HL-60 (cell line): ENCODE measurements around the gene TIMP3.

Experiments
- GABPA ChIP-seq: IDR thresholded peaks from 2 replicates; pipeline ENCODE4 v1.6.1; 2012; ENCODE audit warnings: low read depth
- POLR2AphosphoS5 ChIP-seq: IDR thresholded peaks from 2 replicates; pipeline ENCODE4 v1.6.1; 2012; ENCODE audit warnings: low read depth
- SPI1 ChIP-seq: IDR thresholded peaks from 2 replicates; pipeline ENCODE4 v1.6.1; 2012; ENCODE audit warnings: low read depth, mild to moderate bottlenecking, borderline replicate concordance
- TF ChIP-seq, protein P1 (sequence below): IDR thresholded peaks from 2 replicates; pipeline ENCODE4 v1.6.1; 2012; ENCODE audit warnings: low read depth; ENCODE audit not compliant: insufficient replicate concordance
- TF ChIP-seq, protein P2 (sequence below): IDR thresholded peaks from one replicate; pipeline ENCODE4 v1.5.1; 2011; ENCODE audit warnings: low read length, control low read depth, inconsistent platforms; ENCODE audit not compliant: insufficient read depth

DNA sequence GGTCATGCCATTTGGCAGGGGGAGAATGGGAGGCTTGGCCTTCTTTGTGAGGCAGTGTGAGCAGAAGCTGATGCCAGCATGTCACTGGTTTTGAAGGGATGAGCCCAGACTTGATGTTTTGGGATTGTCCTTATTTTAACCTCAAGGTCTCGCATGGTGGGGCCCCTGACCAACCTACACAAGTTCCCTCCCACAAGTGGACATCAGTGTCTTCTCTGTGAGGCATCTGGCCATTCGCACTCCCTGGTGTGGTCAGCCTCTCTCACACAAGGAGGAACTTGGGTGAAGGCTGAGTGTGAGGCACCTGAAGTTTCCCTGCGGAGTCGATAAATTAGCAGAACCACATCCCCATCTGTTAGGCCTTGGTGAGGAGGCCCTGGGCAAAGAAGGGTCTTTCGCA lies 59.8 kb downstream of the TIMP3 start:
- TF ChIP-seq, protein P1, sequence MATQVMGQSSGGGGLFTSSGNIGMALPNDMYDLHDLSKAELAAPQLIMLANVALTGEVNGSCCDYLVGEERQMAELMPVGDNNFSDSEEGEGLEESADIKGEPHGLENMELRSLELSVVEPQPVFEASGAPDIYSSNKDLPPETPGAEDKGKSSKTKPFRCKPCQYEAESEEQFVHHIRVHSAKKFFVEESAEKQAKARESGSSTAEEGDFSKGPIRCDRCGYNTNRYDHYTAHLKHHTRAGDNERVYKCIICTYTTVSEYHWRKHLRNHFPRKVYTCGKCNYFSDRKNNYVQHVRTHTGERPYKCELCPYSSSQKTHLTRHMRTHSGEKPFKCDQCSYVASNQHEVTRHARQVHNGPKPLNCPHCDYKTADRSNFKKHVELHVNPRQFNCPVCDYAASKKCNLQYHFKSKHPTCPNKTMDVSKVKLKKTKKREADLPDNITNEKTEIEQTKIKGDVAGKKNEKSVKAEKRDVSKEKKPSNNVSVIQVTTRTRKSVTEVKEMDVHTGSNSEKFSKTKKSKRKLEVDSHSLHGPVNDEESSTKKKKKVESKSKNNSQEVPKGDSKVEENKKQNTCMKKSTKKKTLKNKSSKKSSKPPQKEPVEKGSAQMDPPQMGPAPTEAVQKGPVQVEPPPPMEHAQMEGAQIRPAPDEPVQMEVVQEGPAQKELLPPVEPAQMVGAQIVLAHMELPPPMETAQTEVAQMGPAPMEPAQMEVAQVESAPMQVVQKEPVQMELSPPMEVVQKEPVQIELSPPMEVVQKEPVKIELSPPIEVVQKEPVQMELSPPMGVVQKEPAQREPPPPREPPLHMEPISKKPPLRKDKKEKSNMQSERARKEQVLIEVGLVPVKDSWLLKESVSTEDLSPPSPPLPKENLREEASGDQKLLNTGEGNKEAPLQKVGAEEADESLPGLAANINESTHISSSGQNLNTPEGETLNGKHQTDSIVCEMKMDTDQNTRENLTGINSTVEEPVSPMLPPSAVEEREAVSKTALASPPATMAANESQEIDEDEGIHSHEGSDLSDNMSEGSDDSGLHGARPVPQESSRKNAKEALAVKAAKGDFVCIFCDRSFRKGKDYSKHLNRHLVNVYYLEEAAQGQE = no peak
- TF ChIP-seq, protein P2, sequence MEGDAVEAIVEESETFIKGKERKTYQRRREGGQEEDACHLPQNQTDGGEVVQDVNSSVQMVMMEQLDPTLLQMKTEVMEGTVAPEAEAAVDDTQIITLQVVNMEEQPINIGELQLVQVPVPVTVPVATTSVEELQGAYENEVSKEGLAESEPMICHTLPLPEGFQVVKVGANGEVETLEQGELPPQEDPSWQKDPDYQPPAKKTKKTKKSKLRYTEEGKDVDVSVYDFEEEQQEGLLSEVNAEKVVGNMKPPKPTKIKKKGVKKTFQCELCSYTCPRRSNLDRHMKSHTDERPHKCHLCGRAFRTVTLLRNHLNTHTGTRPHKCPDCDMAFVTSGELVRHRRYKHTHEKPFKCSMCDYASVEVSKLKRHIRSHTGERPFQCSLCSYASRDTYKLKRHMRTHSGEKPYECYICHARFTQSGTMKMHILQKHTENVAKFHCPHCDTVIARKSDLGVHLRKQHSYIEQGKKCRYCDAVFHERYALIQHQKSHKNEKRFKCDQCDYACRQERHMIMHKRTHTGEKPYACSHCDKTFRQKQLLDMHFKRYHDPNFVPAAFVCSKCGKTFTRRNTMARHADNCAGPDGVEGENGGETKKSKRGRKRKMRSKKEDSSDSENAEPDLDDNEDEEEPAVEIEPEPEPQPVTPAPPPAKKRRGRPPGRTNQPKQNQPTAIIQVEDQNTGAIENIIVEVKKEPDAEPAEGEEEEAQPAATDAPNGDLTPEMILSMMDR = no peak
- TF ChIP-seq POLR2AphosphoS5 (no peak), GABPA (no peak), SPI1 (no peak)
